ENCODE results near the gene SPINT2.

Gene SPINT2

GRCh38 chr19:38264486-38265212, at the start of gene SPINT2:
TSS of gene SPINT2 (plus strand) at chr19:38264573. CDS start at chr19:38264893, 320 bp downstream.
- no peak for TF ChIP-seq CTCF (IDR thresholded peaks at IDR 0.05)

DNA sequence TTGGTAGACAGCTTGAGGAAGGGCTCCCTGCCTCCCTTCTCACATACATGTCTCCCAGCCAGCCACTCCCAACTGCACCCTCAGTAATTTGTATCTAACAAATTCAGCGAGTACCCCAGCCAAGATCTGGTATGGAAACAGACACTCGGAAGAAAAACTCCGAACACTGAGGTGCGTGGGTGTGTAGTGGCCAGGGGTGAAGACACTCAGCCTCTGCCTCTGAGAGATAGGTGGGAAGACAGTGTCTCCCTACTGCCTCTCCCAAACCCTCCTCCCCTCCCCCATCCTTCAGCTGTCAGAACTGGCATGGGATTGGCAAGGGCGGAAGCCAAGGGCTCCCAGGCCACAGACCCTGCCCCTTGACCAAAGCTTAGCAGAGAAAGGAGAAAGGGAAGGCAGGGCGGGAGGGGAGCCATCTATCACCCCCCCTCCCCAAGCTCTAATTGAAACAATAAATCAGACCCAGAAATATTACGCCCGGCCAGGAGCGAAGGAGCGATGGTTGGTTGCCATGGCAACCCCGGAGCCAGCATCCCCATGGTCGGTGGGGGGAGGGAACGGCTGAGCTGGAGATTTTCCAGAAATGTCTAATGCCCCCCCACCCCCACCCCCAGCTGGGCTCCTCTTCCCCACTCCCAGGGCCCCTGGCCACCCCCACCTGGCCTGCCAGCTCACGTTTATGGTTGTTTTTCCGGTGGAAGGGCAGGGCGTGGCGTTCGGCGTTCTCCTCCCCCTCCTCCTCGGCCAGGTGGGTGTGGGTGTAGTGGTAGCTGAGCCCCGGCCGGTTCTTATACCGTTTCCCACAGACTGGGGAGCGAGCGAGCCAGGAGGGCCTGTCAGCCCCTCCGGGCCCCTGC, 47.4 kb upstream of the SPINT2 start:
- TF ChIP-seq CTCF (IDR thresholded peaks at IDR 0.05) = no peak

GRCh38 chr19:38218204-38218603, 46.2 kb upstream of the SPINT2 start:
- no peak for TF ChIP-seq CTCF (IDR thresholded peaks at IDR 0.05)

DNA sequence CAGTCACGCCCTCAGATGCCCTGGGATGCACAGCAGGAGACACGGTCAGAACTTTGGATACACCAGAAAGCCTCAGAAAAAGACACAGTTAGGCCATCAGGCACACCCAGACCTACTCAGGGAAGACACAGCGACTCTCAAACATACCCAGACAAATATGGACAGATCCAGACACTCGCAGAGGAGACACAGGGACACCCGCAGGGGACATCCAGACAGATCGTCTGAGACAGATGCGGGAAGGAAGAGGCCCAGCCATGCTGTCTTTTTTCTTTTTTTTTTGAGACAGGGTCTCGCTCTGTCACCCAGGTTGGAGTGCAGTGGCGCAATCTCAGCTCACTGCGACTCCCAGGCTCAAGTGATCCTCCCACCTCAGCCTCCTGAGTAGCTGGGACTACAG, 45.2 kb upstream of the SPINT2 start:
- TF ChIP-seq CTCF (IDR thresholded peaks at IDR 0.05) = no peak

DNA sequence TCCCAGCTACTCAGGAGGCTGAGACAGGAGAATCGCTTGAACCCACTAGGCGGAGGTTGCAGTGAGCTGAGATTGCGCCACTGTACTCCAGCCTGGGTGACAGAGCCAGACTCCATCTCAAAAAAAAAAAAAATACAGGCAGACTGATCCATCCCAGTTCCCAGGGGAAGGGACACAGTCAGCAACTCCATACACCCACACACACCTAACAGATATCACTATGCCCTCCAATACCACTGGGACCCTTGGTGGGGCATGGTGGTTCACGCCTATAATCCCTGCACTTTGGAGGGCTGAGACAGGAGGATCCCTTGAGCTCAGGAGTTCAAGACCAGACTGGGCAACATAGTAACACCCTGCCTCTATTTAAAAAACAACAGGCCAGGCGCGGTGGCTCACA, 43.0 kb upstream of the SPINT2 start:
- no peak for TF ChIP-seq CTCF (IDR thresholded peaks at IDR 0.05)

- no peak for TF ChIP-seq CTCF (IDR thresholded peaks at IDR 0.05)
Measured at GRCh38 chr19:38221919-38222830, 42.2 kb upstream of the SPINT2 start.

DNA sequence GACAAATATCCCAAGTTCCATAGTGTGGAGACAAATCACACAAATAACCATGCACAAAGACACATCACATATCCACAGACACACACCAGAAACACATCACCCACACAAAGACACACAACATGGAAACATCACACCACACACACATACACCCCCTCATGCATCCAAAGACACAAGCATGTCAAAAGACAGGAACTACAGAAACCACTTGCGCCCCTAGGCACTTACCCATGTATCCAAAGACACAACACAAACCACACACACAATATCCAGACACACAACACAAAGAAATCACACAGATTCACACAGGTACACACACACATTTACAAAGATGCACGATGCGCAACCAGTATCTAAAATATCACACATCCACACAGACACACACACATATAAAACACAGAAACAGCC, 41.3 kb upstream of the SPINT2 start:
- TF ChIP-seq CTCF (IDR thresholded peaks at IDR 0.05) = no peak

All from LNCAP (cell line).